Measurements from ENCODE around the gene PNPLA1. TPM values are rescaled to one million over a fixed set of nuclear protein-coding genes. Genes with fewer than 3 reads are reported as not detected.

The PNPLA1 gene
- total and polyA plus RNA-seq, 10 of the 15 experiments (the other 5 are each of a cell fraction or from before 2014, with no cell fraction given): 0.04 TPM; not detected in 9

- H3K27me3 ChIP-seq (replicated peaks in 1 of 2; ENCODE audit: control insufficient read depth in 2 of 2, insufficient read depth in 2 of 2, low read length in 1 of 2): no peaks in the 10 kb centered on the region
- RAD21 ChIA-PET (ENCODE audit: unreplicated experiment): interaction anchor here (11.7 kb wide), 1 partner anchor 14 kb away, joined by 311 read pairs; the partner anchor contains the start of gene BNIP5
- intact Hi-C loops (cut with micrococcal nuclease; ENCODE audit: unreplicated experiment) (no loop called here), in situ Hi-C loops (cut with MboI) (no loop called here)
- POLR2A ChIA-PET: no interaction called here
- FAIRE-seq (no peak), DNase-seq (ENCODE audit: low read depth, low spot score) (no peak), ATAC-seq (no peak)
- no TSS peak for BruUV-seq (replicated peaks)
- no peaks in the 10 kb centered on the region for H4K20me1 ChIP-seq (ENCODE audit: control insufficient read depth, insufficient read depth)
- SMC1A ChIA-PET (ENCODE audit: uncharacterized antibody, unreplicated experiment): interaction anchor here (19.6 kb wide), 1 partner anchor 13 kb away, joined by 386 read pairs; the partner anchor contains the start of gene BNIP5
- no peak overlapping the region for H3K9ac ChIP-seq (ENCODE audit: control insufficient read depth, insufficient read depth, low read length)
- H3K4me2 ChIP-seq (ENCODE audit: control insufficient read depth, insufficient read depth): no peak overlapping the region
- no peaks in the 10 kb centered on the region for H3K79me2 ChIP-seq (ENCODE audit: control insufficient read depth, insufficient read depth, low read length)
- TF ChIP-seq SPI1 (IDR thresholded peaks at IDR 0.05; ENCODE audit: borderline replicate concordance, insufficient read depth, low read depth, low read length) (no peak), TCF7 (IDR thresholded peaks at IDR 0.05; ENCODE audit: borderline replicate concordance) (no peak), FOXK2 (IDR thresholded peaks at IDR 0.05) (no peak), BCL11A (IDR thresholded peaks at IDR 0.05; ENCODE audit: low read depth, low read length) (no peak), STAT1 (conservative IDR thresholded peaks at IDR 0.05) (no peak), MYC (IDR thresholded peaks at IDR 0.05; ENCODE audit: insufficient read depth, insufficient read length, insufficient replicate concordance, low read length, severe bottlenecking) (no peak), TBL1XR1 (IDR thresholded peaks at IDR 0.05; ENCODE audit: low read depth, low read length) (no peak), SMAD1 (IDR thresholded peaks at IDR 0.05; ENCODE audit: low read depth, partially characterized antibody) (no peak)
- no peaks in the 10 kb centered on the region for H3K9me3 ChIP-seq (replicated peaks; ENCODE audit: control insufficient read depth, insufficient read depth, low read length)
- H3K4me3 ChIP-seq: no peak overlapping the region
- CTCF ChIA-PET: interaction anchor here (13.9 to 17.3 kb wide), 2 partner anchors 11 to 50 kb away, joined by 313 to 483 read pairs; partner anchors contain the start of gene BNIP5
- peaks cover 8% of the 10 kb centered on the region for H3K4me1 ChIP-seq (ENCODE audit: control insufficient read depth, insufficient read depth, low read length)
- no peaks in the 10 kb centered on the region for H3K36me3 ChIP-seq (ENCODE audit: control insufficient read depth in 2 of 2, insufficient read depth in 2 of 2, low read length in 1 of 2)
- WGBS (ENCODE audit: insufficient coverage, insufficient replicate concordance, low lambda C conversion rate, missing lambda C conversion rate): 57% methylated on average over 4 of the region's 4 CpGs
- H3K27ac ChIP-seq (ENCODE audit: control insufficient read depth, insufficient read depth): no peak overlapping the region
- no peak overlapping the region for H2AFZ ChIP-seq (ENCODE audit: control insufficient read depth, low read depth, low read length)
Measured at GRCh38 chr6:36353411-36353915, 83.6 kb downstream of the PNPLA1 start.
